Stimulated activated CD8-positive, alpha-beta memory T cell treated with anti-CD3 and anti-CD28 coated beads, Interleukin-4, amount 100 ng/mL, for 48 hours (primary cell): Measurements from ENCODE around the gene NOS3.

Experiments
- DNase-seq: peaks from one replicate; pipeline ENCODE4 v3.0.0-alpha.2; 2020

NOS3 gene

DNA sequence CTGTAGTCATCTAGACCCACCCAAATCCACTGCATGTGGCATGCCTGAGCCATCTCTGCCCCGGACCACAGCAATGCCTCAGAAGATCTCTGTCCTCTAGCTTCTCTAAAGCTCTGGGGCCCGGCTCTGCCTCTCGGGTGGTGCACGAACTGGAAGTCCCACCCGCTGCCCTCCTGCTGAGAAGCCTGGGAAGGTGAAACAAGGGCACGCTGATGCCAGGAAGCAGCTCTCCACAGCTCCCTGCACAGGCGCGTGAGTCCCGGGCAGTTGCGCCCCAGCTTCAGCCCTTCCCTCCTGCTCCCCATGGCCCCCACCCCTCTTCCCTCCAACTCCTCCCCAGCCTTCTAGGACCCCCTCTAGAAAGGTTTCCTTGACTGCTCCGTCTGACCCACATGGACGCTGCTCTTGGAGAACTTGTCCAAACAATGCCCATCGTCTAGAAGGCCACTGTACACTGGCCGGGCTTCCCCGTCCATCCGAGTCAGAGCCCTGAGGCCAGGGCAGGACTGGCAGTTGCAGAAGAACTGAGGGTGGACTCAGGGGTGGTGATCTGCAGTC is 25.5 kb upstream of the NOS3 start:
- DNase-seq: no peak

DNA sequence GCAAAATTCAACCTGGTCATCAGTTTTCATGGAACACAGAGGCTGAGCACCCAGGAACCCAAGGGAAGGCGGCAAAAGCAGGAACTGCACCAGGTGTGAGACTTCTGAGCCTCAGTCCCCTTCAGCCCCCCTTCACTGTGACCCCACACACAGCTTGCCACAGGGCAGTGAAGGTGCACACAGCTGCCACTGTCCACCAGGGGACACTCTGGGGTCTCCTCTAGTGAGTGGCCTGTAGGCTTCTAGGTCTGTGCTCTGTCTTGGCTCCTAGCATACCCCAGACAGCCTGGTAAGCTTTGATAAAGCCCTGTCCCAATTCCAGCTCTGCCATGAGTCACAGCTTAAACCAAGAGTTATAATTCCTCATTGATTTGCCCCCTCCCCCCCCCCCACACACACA is 24.8 kb upstream of the NOS3 start:
- DNase-seq: no peak

DNA sequence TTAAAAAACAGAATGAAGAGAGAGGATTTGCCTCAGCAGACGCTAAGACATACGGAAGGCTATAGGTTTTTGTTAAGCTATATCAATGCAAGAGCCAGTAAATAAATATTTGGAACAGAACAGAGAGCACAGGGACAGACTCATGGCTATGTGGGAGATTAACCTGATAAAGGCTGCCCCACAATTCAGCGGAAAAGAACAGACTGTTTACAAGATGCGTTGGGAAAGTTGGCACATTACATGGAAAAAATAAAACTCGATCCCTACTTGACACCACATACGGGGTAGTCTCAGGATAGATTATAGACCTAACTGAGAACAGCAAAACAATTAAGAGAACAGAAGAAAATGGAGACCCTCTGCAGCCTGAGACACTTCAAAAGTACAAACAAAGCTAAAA is 23.5 kb upstream of the NOS3 start:
- DNase-seq: no peak

DNA sequence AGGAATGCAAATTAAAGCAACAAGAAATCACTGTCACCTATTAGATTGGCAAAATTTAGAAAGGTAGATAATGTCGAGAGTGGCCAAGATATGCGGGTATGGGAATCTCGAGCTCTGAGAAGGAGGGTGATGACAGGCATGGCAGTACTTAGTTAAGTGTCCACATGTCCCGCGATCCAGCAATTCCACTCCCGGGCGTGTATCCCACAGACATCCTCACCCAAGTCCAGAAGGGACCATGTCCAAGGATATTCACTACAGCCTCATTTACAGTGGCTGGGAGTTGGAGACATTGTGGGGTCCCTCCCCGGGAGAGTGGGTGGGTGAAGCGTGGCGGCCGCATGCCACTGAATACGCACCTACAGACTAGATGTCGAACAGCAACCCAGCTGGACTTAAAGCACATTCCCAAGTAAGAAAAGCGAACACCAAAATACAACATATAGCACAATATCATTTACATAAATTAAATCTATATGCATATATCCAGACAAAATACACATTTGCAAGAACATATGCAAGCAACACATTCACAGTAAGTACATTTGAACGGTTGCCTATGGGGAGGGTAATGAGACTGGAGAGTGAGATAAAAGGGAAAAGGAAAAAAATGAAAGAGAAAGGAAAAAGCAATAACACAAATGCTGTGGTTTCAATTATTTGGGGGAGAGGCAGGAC is 22.6 kb upstream of the NOS3 start:
- DNase-seq: no peak

DNA sequence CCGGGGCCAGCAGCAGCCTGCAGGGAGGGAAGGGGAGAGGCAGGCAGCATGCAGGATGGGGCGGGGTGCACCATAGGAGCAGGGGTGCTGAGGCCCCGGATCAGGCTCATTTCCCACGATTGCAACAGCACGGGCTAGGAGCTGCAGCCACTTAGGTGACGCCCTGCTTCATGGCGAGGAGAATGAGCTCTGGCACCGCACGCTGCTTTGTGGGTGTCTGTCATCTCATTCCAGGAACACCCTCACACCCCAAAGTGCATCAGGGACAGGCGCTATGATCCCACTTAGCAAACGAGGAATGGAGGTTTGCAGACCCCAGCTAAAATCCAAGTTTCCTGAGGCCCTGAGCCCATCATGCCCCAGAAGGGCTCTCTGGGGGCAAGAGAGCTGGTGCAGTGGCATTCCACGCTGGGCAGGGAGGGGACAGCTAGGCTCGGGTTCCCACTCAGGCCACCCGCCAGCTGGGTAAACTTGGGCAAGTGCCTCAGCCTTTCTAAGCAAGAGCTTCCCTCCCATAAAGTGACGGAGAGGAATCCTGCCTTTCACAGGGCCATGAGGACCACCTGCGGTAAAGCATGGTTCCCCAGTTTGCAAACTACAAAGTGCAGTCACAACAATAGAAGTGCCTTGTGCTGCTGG is 22.0 kb upstream of the NOS3 start:
- no peak for DNase-seq

DNA sequence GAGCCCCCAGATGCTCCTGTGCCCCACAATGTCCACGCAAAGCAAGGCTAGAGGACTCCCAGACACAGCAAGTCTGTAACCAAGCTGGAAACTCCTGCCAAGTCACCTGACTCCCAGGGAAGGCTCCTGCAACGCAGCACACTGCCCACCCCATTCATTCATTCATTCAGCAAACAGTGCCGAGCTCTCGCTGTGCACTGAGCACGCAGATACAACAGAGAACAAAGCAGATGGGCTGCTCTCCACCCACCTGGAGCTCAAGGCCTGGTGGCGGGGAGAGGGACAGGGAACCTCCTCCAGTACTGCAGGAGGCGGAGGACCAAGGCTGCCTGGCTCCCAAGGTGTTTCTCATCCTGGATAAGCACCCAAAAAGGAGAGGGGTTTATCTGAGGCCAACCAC is 21.3 kb upstream of the NOS3 start:
- DNase-seq: no peak

DNA sequence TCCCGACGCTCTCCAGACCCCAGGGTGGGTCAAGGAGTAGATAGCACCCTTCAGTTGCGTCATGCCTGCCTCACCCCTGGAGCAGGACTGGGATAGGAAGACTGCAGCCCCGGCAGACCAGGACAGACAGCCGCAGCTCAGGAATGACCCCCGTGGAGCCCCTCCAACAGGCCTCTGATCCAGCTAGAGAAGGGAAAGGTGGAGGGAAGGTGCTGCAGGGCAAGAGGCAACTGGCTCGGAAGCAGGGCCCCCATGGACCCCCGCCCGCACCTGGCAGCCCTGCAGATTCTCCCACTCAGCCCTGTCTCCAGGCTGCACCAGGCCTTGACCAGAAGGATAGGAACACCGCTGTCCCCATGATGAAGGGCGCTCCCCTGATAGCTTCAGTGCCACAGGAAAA is 20.4 kb upstream of the NOS3 start:
- DNase-seq: no peak

DNA sequence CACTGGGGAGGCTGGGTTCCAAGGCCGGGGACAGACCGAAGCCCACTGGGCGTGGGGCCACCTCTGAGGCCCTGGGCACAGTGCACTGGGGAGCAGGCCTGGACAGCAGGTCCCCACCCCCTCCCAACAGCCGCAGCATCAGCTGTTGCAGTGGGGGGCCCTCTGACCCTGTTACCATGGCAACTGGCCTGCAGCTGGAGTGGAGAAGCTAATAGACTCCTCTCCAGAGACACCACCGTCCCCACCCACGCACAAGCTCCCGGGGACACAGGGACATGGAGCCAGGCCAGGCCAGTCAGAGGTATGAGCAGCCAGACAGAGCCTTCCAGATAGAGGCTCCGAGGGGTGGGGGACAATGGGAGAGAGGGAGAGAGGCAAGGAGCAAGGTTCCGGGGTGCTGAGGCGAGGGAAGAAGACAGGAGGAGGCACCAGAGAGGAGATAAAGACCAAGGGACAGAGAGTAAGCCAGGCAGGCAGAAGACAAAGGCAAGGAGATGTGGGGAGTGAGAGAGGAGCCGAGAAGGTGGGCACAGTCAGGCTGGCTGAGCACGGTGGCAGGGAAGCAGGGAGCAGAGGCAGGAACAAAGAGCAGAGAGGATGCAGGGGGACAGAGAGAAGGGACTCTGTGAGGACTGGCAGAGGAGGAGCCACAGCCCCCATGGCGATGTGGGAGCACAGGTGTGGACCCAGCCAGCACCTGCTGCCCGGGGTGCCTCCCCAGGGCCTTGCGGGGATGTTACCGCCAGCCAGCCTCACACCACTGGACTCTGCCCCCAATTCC is 19.4 kb upstream of the NOS3 start:
- no peak for DNase-seq

DNA sequence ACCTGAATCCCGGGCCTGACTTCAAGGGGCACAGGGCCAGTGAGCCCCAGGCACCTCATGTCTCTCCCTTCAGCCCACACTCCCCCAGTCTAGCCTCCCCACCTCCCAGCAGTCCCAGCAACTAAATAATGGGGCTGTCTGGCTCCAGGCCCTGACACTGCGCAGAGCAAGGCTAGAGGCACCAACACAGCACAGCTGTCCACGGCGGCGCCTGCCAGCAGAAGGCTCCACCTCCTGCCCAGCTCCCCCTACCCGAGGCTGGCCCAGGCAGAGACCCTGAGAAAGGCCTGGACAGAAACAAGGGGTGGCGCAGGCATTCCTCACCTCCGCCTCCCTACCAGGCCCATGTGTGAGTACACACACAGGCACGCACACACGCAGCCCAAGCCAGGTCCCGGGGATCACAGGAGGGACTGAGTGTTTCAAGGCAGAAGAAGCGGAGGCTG is 18.8 kb upstream of the NOS3 start:
- DNase-seq: no peak

DNA sequence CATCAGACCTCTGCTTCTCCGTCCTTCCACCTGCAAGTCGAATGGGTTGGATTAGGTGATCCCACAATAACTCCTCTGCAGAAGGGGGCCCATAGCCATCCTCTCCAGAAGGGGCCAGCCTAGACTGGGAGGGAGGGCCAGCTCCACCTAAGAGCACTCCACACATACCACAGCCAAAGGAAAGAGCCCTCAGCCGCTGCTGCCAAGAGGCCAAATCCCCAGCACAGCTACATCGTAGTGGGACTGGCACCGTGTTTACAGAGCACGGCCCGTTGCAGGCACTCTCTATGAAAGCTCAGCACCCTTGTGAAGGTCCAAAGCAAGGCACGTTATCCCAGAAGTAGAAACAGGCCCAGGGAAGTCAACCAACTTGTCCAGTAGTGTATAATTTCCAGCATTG is 18.1 kb upstream of the NOS3 start:
- DNase-seq: no peak

DNA sequence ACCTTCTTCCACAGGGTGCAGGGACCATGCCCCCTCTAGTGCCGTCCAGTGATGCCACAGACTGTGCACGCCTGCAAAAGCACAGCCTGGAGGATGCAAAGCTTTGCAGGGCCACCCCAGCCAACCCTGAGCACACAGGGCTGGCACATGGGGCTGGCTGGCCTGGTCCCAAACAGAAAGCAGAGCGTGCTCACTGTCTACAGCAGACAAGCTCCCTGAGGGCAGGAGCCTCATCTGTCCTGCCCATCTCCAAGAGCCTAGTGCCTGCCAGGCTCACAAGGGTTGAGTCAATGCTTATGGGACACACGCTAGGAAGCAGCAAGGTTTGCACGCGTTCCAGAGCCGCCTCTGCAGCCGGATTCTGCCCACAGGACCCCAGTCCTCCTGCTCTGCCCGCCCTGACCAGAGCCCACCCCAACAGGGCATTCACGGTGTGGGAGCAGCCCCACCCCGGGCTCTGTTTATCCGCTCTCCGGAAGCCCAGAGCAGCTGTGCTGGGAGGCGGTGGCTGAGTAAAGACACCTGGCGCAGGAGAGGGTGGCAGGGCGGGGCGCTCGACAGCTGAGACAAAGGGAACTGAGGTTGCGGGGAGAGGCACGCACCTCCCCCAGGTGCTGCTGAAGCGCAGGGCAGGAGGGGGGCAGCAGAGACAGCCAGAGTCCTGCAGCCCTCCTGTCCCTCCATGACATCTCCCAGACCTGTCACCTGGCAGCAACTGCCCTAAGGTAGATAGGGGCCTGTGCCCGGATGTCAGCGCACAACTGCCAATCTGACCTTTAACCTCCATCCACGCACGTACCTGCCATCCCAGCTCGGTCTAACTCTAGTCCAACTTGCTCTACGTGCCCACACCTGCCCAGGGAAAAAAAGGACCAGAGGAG is 17.0 kb upstream of the NOS3 start:
- no peak for DNase-seq

DNA sequence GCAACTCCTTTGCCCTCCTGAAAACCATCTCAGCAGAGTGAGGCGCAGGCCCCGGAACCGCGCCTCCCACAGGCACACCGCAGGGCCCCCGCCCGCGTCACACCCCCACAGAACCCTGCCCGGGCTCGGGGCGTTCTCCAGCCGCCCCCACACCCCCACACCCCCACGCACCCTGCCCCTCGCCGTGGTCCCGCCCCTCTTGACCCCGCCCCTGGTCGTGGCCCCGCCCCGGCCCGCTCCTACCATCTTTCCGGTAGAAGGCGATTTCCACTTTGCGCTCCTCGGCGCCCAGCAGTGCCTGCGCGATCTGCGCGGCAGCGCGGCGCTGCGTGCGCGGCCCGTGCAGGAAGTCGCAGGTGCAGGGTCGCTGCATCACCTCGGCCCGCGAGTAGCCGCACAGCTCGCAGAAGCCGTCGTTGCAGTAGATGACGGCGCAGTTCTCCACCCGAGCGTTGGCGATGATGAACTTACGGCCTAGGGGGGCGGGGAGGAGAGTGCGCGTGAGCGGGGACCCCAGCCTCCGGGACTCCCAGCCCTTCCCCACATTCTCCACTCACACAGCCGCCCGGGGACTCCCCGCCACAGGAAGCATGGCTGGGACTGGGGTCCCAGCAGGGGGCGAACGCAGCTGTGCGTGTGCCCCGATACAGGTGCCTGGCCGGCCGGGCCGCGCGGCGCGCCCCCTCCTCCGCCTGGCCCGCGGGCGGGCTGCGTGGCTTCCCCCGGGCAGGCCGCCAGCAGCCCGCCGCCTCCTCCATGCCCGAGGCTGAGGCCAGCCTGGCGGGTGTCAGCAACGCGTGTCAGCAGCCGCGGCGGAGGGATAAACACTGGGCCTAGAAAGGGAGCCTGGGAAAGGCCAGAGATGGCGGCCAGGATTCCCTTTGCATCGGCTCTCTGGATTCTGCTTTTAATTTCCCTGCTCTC is 16.1 kb upstream of the NOS3 start:
- DNase-seq: peak; percentile 84

DNA sequence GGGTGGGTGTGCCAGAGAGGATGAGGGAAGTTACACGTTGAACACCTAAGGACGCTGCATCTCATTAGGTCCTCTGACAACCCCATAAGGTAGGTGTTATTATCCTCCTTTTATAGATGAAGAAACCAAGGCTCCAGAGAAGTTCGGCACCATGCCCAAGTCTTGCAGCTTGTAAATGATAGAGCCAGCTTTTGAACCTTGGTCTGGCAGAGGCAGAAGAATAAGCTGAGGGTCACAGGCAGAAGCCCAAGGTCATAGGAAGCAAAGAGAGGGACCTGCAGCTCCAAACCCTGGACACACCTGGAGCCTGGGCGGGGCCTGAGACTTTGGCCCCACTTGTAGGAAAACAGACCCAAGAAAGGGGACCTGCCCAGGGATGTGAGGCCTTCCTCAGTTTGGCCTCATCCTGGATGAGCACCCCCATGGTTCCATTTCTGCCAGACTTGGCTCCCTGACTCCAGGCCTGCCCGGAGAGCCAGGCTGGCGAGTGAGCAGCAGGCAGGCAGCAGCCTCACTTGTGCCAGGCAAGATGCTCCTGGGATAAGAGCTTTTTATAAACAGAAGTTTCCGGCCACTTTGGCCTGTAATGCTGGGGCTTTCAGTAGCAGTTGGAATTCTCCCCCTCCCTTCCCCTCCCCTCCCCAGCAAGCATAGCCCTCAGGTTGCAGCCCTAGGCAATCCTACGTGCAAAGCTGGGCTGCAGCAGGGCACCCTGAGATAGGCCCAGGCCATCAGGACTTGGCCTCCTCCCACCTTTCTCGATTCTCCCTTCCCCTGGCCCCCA is 15.1 kb upstream of the NOS3 start:
- DNase-seq: no peak

DNA sequence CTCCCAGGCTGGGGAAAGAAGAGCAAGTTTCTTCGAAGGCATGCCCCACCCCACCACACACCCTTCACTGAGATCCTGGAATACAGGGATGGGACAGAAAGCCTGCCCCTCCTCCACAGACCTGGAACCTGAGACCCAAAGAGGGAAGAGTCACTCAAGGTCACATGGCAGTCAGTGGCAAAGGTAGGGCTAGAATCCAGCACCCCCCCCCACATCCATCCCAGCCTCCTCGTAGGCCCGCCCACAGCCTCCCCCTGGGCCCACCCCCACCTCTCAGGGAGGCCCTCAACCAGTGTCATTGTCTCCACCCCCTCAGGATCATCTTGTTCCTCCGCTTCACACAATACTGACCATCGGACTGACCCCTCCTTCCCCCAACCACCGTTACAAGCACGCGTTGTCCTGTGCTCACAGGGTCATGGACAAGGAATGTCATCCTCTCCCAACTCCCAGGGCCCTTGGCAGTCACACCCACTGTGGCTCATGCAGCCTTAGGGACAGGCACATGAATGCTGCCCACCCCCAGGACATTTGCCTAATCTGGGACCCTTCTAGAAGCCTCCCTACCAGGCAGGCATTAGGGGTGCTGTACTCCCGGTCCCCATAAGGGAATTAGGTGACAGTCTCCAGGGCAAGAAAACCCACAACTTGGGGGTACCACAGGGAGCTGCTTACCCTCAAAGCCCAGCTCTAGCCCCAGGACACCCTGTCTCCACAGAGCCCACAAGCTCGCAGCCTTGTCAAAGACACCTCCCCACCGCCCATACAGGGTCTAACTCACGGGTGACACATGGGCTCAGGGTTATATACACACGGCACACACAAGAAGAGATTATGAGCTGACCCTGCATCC is 14.1 kb upstream of the NOS3 start:
- DNase-seq: no peak

DNA sequence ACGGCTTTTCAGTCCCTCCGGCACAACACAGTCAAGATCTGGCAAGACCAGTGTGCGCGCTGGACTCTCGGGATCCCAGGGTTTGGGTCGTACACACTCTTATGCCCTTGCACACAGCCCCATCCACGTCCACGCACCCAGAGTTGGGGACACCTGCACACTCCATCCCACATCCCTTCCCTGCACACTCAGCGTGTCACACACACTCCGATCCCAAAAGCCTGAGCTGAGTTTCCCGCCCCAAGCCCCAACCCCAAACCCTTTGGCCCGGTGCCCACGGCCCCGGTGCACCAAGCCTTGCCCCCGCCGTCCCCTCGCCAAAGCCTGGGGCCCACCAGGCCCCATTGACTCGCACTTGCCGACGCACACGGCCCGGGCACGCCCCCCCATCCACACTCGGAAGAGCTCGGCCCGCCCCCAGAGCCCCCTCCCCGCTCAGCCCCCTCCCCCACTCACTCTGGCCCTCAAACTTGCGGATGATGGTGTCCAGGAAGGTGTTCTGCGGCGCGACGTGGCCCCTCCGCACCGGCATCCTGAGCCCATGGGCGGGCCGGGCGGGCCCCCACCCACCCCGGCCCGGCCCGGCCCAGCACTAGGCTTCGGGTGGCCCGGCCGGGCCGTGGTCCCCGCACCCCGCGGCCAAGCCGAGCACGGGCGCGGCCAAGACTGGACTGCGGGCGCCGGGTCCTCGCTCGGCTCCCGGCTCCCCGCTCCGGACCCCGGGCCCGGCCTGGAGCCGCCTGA is 13.3 kb upstream of the NOS3 start:
- no peak for DNase-seq

DNA sequence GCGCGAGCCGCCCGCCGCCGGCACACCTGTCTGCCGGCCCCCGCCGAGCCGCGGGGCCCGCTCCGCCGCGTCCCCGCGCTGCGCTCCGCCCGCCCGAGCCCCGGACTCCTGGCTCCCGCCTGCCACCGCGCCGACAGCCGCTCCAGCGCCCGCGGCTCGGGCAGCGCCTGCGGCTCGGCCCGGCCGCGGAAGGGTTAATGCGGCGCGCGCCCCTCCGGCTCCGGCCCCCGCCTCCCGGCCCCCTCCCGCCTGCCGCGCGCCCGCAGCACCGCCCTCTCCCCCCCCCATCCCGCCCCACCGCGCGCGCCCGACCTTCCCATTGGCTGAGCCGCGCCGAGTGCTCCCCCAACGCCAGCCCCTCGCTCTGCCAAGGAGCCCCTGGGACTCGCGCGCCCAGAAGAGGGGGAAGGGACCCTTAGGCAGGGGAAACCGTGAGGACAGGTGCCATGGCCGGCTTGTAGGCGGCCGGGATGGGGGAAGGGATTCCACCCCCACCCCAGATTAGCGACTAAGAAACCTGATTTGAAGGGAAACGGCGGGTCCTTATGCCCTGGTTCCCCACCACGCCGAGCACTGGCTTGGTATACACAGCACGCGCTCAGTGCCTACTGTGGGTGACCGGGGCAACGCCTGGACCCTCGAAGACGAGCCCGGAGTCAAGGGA is 12.6 kb upstream of the NOS3 start, which contains the start of gene KCNH2:
Gene KCNH2 (minus strand): TSS at position 196 of the 664 bp plus-strand sequence. CDS start 408 bp downstream, outside the sequence.
- no peak for DNase-seq

DNA sequence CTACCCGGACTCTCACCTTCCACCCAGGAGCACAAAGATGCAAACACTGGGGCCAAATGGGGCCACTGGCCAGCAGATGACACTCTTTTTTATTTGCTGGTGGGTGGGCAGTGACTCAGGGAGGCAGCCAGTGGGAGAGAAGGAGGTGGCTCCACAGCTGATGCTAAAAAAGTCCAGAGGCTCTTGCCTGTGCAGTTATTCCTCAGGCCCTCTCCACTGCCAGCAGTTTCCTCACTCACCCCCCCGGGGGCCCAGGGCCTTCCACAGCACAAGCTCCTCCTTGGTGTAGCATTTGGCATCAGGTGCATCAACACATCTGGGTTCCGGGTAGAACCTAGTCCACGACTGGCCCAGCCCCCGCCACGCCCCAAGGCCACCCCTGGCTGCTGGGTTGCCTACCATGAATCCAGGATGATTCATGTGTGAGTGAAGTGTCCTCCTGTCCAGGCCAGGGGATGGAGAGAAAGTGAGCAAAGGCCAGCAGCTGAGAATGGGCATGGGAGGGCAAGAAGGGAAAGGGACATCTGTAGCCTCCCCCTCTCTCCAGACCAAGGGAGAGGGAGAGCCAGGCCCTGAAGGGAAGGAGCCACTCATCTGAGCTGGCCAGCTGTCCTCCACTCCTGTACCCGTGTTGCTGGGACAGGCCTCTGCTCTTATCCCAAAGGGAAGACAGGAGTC is 11.0 kb upstream of the NOS3 start:
- no peak for DNase-seq

DNA sequence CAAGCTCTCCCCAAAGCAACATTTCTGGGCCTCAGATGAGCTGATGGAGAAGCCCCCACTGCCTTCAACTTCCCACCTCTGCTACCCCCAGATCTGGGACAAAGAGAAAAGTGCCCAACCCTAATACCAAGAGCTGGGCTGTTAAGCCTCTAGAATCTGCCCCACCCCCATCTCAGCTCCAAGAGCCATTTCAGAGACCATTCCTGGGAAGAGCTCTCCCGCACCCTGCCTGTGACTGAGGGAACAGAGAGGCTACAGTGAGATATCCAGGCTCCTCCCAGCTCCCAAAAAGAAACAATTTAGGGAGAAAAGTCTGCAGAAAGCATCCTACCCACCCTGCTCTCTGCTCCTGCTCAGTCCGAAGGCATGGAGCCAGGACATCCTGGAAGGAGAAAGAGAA is 10.2 kb upstream of the NOS3 start:
- no peak for DNase-seq
